GM21576 (cell line): ENCODE results near the gene KIAA0513.
A peak's percentile ranks its signal among the peaks of the same experiment; 100 is the strongest.

Source experiments
- ATAC-seq: cut with Tn5 transposase; IDR thresholded peaks from one replicate; pipeline ENCODE4 v1.9.1; 2021; ENCODE audit warnings: mild to moderate bottlenecking, moderate library complexity; ENCODE audit not compliant: unreplicated experiment

KIAA0513 gene, protein sequence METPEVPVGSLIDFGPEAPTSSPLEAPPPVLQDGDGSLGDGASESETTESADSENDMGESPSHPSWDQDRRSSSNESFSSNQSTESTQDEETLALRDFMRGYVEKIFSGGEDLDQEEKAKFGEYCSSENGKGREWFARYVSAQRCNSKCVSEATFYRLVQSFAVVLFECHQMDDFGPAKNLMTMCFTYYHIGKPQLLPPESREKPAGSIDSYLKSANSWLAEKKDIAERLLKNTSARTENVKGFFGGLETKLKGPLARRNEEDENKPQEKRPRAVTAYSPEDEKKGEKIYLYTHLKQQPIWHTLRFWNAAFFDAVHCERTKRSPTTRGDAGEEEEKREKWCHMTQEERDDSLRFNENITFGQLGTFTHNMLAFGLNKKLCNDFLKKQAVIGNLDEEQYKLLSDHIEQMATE

GRCh38 chr16:85027349-85027957 is at the start of gene KIAA0513:
Gene KIAA0513, plus strand, starts transcription at chr16:85027795. Its CDS starts 39,277 bp downstream, at chr16:85067072.
- peak; percentile 74 for ATAC-seq

DNA sequence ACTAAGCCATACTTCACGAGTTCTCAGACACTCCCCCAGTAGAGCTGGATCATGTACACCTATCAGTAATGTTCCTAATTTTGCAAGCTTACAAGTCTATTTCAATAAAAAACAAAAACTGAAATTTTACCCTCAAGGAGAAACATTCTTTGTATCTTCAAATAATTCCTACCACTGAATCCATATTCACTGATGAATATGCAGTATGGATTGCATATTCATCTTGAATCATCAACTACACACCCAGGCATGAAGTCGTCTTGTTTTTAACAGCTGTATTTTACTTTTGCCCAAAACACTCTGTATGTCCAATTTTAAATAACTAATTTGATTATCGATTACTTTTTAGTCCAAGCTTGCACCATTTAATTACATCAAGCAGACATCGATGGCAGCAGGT is 48.1 kb upstream of the KIAA0513 start:
- no peak for ATAC-seq

- ATAC-seq: no peak
These were observed 45.2 kb upstream of the KIAA0513 start for GRCh38 chr16:84982434-84982833.

DNA sequence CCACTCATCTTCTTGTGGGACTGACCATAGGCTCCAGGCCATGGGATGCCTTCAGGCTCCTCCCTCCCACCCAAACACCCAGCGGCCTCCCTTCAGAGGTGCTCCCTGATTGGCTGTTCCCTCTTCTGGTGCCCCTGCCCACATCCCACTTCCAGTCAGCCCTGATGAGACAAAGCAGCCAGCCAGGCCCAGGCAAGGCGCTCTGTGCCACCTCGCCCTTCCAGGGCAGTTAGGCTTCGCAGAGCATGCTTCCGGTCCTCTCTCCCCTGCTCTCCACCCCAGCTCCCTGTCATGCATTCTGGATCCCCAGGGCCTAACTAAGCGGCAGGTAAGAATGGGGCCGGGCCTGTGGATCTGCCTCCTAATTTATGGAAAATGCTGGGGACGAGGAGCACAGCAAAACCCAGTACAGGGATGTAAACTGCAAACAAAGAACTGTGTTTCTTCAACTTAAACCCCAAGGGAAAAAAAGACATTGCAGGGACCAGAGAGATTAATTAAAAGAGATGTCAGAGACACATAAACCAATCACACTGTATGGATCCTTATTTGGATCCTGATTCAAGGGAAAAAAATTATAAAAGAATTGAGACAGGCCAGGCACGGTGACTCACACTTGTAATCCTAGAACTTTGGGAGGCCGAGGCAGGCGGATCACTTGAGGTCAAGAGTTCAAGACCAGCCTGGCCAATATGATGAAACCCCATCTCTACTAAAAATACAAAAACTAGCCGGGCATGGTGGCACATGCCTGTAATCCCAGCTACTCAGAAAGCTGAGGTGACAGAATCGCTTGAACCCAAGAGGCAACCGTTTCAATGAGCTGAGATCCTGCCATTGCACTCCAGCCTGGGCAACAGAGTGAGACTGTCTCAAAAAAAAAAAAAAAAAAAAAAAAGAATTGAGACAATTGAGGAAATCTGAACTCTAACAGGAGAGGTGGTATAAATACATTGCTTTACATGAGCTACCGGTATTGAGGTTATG is 42.2 kb upstream of the KIAA0513 start:
- no peak for ATAC-seq

DNA sequence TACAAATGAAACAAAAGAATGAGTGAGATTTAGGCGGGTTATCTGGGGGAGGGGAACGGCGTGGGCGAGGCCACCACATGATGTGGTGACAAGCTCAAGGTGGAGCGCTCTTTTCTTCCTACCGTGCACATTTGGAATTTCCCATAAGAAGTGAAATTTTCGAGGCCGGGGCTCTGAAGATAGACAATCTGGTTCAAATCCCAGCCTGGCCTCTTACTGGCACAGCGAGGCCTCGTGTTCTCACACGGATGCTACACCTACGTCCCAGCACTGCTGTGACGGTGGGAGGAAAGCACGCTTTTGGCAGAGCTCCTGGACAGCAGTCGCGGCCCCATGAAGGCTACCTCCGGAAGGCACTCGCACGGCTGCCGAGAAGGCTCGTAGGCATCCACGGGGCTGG is 41.5 kb upstream of the KIAA0513 start:
- ATAC-seq: no peak

DNA sequence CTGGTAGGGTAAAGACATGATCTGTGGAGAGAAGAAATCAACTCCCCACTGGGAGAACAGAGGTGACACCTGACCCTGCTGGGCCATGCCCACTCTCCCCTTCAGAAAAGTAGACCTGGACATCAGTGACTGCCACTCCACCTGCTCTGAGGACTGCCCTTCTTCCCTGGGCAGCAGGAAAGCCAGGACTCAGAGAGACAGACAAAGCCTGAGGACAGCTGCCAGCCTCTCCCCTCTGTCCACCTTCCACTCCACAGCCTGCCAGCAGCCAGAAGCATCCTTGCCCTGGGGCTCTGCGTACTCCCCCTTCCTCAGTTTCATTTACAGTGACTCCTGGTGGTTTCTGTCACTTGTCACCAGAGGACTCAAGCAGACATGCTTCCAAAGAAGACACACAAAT is 40.7 kb upstream of the KIAA0513 start:
- ATAC-seq: no peak

DNA sequence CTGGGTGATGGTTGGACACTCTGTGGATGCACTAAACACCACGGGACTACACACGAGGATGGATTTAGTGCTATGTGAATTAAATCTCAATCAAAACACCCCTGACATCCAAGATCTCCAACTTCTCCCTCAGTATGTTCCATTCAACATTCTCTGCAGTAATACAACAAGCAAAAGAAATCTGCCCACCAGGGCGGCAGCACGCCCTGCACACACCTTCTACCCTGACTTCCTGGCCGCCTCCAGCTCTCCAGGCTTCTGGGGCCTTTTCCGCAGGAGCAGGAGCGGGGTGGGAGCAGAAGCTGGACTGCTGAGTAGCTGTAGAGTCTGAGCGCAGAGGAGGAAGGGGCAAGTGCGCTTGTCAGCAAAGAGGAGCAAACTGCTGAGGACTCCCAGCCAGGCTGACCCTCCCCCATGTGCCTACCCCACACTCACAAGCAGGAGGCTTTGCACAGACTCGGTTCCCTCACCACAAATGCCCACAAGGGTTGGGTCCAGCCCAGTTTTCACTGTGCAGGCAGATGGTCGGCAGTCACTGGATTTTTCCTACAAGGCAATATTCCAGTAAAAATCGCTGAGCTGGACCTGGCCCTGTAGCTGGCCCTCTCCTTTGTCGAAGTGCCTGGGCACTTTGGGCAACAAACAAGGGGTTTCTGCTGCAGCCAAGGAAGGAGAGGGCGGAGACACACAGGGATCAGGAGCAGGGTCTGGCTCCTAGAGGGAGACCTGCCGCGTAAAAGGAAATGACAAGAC is 39.1 kb upstream of the KIAA0513 start:
- ATAC-seq: no peak

DNA sequence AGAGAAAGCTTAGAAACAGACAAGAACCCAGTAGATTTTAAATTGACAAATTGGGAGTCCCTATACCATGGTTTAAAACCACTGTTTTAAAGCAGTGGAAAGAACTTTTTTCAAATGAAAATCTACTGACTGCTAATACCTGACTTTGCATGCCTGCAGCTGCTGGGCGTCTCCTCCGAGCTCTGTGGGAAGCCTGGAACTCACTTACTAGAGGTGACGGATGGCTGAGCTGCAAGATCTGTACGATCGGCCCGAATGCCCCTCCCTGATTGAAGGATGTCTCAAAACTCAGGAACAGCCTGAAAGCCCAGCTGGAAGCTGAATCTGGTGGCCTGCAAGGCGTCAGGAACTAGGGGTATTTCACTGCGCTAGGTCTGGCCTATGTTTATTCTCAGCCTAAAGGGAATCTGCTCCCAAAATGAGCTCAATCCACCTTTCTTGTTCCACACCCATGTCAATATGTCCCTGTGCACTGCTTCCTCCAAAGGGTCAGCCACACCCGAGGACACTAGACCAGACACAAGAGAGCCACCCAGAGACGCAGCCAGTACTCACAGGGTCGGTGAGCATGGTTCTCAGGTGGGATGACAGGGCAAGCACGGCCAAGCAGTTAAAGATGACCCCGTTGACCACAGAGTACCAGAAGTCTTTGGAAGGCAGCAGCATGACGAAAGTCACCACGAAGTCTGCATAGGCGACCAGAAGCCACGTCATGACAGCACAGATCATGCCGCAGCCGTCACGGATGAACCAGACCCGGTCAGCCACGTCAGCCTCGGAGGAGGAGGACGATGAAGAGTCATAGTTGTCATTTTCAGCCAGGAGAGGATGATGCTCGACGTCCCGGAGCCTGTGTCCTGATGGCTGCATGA is 37.6 kb upstream of the KIAA0513 start:
- ATAC-seq: no peak

DNA sequence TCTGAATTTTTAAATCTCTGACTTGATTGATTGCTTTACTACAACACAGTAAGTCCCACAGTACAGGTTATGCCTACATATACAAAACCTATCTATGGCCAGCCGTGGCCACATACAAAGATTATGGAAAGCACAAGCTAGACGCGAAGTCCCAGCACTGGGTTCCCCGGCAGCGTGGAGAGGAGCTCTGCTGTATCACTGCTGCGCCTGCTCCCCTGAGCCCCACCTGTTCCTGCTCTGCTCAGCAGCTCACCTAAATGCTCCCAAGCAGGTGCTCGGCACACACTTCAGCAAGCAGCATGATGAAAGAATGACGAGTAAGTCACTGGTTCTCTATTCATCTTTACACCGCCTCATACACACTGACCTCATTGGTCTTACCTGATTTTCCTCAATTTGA is 36.8 kb upstream of the KIAA0513 start:
- ATAC-seq: no peak

- ATAC-seq: no peak
These were observed 34.9 kb upstream of the KIAA0513 start for GRCh38 chr16:84992717-84993075.

- ATAC-seq: no peak
These were observed 33.7 kb upstream of the KIAA0513 start for GRCh38 chr16:84993926-84994325.

DNA sequence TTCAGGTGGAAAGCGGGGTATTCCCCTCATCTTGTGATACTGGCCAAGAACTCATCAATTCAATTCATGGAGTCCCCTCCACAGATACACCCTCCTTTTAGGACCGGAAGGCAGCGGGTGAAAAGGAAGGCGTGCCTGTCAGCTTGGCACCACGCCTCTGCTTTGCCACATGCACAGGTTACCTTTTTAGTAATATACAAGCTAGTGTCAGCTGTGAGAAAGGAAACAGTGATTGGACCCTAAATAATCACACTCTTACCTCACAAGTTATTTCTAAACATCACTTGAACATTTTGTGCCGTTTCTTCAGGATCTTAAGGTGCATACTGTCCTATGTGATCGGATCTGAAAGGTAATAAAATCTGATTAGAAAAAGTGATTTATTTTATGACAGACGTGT is 31.9 kb upstream of the KIAA0513 start:
- no peak for ATAC-seq

DNA sequence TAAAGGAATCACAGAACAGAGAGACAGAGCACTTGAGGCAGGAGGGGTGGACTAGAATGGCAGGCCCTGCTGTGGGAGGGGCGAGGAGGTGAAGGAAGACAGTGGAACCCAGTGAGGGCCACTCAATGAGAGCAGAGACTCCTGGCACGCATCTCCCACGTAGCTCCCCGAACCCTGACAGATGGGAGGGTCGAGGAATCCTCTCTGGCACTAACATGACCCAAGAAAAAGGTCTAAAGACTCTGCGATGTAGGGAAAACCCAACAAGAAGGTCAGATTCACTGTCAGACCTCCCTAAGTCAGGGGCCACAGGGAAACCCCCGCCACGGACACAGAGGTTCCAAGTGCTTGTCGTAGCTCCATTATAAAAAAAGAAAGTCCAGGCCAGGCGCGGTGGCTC is 31.2 kb upstream of the KIAA0513 start:
- ATAC-seq: no peak

DNA sequence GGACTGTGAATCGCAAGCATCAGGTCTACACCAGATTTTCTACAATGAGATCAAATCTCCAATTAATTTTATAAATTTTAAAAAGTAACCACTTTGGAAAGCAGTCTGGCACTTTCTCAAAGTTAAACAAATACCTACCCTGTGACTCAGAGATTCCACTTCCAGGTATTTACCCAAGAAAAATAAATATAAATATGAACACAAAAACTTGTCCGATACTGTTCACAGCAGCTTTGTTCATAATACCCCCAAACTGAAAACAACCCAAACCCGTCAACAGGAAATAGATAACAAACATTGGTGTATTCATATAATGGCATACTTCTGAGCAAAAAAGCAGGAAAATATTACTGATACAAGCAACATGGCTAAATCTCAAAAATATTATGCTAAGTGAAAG is 28.4 kb upstream of the KIAA0513 start:
- ATAC-seq: no peak

DNA sequence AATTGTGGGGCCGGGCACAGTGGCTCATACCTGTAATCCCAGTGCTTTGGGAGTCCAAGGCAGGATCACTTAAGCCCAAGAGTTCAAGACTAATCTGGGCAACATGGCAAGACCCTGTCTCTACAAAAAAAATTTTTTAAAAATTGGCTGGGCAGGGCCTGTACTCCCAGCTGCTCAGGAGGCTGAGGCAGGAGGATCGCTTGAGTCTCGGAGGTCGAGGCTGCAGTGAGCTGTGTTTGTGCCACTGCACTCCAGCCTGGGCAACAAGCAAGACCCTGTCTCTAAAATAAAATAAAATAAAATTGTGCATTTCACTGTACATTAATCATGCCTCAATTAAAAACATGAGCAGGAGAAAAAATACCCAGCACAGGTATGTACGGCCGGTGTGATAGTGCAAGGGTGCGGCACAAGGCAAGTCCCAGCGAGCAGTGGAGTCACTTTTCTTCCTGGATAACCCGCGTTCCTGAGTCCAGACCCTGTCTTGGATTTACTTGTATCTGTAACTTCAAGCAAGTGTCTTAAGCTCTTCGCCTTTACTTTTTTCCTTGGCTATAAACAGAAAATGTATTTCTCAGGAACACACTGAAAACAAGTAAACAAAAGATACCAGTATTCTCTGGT is 27.6 kb upstream of the KIAA0513 start:
- ATAC-seq: no peak

DNA sequence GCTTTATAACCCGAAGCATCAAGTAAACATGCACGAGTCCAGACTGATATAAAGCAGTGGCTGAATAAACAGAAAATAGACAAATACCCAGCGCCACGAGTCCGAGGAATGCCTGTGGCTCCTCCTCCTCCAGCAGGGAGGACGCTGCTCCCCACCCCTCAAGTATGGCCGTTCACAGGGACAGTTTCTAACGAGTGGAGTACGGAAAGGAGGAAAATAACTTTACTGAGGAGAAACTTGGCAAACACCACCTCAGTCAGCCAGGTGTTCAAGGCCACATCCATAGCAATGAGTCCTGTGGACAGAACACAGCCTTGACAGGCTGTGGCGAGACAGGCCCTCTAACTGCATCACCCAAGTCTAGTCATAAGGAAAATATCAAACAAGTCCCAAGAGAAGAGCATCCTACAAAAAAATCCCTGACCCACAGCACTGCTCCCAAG is 25.5 kb upstream of the KIAA0513 start:
- ATAC-seq: no peak

DNA sequence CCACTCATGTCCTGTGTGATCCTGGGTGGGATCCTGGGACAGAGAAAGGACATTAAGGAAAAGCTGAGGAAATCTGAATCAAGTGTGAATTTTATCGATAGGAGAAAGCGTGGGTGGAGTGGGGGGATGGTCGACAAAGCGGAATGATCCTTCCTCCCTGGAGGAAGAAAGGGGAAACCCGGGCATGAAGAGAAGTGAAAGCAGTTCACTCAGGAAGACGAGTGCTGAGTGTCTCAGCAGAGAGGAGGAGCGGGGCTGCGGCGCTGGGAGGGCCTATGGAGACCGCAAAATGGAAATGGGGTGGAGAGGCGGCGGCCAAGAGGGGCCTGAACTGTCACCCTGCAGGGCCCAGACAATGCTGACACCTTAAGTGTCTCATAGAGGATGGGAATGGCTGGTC is 25.0 kb upstream of the KIAA0513 start:
- ATAC-seq: no peak

GRCh38 chr16:85003076-85003475 is 24.5 kb upstream of the KIAA0513 start:
- ATAC-seq: no peak
